Neural crest cell (in vitro differentiated cells): Measurements from ENCODE around the gene SCUBE1. TPM values are rescaled to one million over a fixed set of nuclear protein-coding genes. Genes with fewer than 3 reads are reported as not detected.

Source experiments
- DNase-seq: peaks from one replicate; pipeline ENCODE4 v3.0.0; 2021; ENCODE audit warnings: low read depth, mixed read lengths, low spot score
- H3K27ac Mint-ChIP-seq: one replicate; pipeline ENCODE4 v1.8.0; 2021; ENCODE audit warnings: mild to moderate bottlenecking, mixed read lengths; ENCODE audit not compliant: unreplicated experiment
- H3K27me3 Mint-ChIP-seq: 2 replicates; pipeline ENCODE4 v1.8.0; 2021; ENCODE audit warnings: low read depth, mild to moderate bottlenecking, mixed read lengths
- H3K36me3 Mint-ChIP-seq: 2 replicates; pipeline ENCODE4 v1.8.0; 2021; ENCODE audit warnings: low read depth, mild to moderate bottlenecking, mixed read lengths
- H3K4me1 Mint-ChIP-seq: 2 replicates; pipeline ENCODE4 v1.8.0; 2021; ENCODE audit warnings: mixed read lengths
- H3K4me3 Mint-ChIP-seq: one replicate; pipeline ENCODE4 v1.8.0; 2021; ENCODE audit warnings: mild to moderate bottlenecking, mixed read lengths
- H3K9me3 Mint-ChIP-seq: 2 replicates; pipeline ENCODE4 v1.8.0; 2021; ENCODE audit warnings: mixed read lengths
- CTCF ChIP-seq: fragments of 200-600 bp; sonication (generic); conservative IDR thresholded peaks from 2 replicates; pipeline ENCODE4 v1.5.0; 2021; ENCODE audit warnings: antibody characterized with exemption, mild to moderate bottlenecking
- total RNA-seq: library from RNA; stranded (reverse); gene quantifications from 2 replicates; pipeline ENCODE4 v1.2.1, GENCODE V29; 2021

SCUBE1 gene
- total RNA-seq, 1 donor from 2014 or later, result 12.1 TPM

GRCh38 chr22:43269246-43269645 is 73.9 kb downstream of the SCUBE1 start:
- peaks cover 45% of the 10 kb centered on the region for H3K27me3 Mint-ChIP-seq
- no peaks in the 10 kb centered on the region for H3K9me3 Mint-ChIP-seq
- H3K4me3 Mint-ChIP-seq, result peak overlapping the region; percentile 16
- DNase-seq, result peak; percentile 35
- no peaks in the 10 kb centered on the region for H3K36me3 Mint-ChIP-seq
- TF ChIP-seq CTCF, result no peak
- peaks cover 44% of the 10 kb centered on the region for H3K4me1 Mint-ChIP-seq
- peak overlapping the region; percentile 91 for H3K27ac Mint-ChIP-seq

- DNase-seq, result no peak
- H3K27ac Mint-ChIP-seq, result peak overlapping the region; percentile 70
- H3K36me3 Mint-ChIP-seq, result no peaks in the 10 kb centered on the region
- TF ChIP-seq CTCF, result no peak
- peaks cover 50% of the 10 kb centered on the region for H3K27me3 Mint-ChIP-seq
- no peak overlapping the region for H3K4me3 Mint-ChIP-seq
- no peaks in the 10 kb centered on the region for H3K9me3 Mint-ChIP-seq
- H3K4me1 Mint-ChIP-seq, result peaks cover 48% of the 10 kb centered on the region
Measured at GRCh38 chr22:43267981-43268660, 75.1 kb downstream of the SCUBE1 start.

GRCh38 chr22:43267332-43267980 is 75.7 kb downstream of the SCUBE1 start:
- TF ChIP-seq CTCF, result no peak
- no peaks in the 10 kb centered on the region for H3K9me3 Mint-ChIP-seq
- no peaks in the 10 kb centered on the region for H3K36me3 Mint-ChIP-seq
- DNase-seq, result no peak
- H3K4me1 Mint-ChIP-seq, result peaks cover 48% of the 10 kb centered on the region
- no peak overlapping the region for H3K27ac Mint-ChIP-seq
- H3K27me3 Mint-ChIP-seq, result peaks cover 44% of the 10 kb centered on the region
- peak overlapping the region; percentile 35 for H3K4me3 Mint-ChIP-seq

GRCh38 chr22:43266076-43266475 is 77.1 kb downstream of the SCUBE1 start:
- Mint-ChIP-seq H3K4me1 (peaks cover 45% of the 10 kb centered on the region), H3K27ac (no peak overlapping the region), H3K9me3 (no peaks in the 10 kb centered on the region), H3K4me3 (no peak overlapping the region), H3K36me3 (no peaks in the 10 kb centered on the region), H3K27me3 (peaks cover 41% of the 10 kb centered on the region)
- no peak for TF ChIP-seq CTCF
- no peak for DNase-seq

GRCh38 chr22:43263645-43264514 is 79.3 kb downstream of the SCUBE1 start:
- TF ChIP-seq CTCF, result no peak
- Mint-ChIP-seq H3K36me3 (no peaks in the 10 kb centered on the region), H3K4me1 (peaks cover 31% of the 10 kb centered on the region), H3K4me3 (no peak overlapping the region), H3K27ac (no peak overlapping the region), H3K9me3 (no peaks in the 10 kb centered on the region), H3K27me3 (peaks cover 39% of the 10 kb centered on the region)
- no peak for DNase-seq
